Measurements from ENCODE around the gene ABTB2.

GRCh38 chr11:34261820-34262219 is 96.0 kb downstream of the ABTB2 start:
- TF ChIP-seq POLR2AphosphoS5 (IDR thresholded peaks at IDR 0.05; ENCODE audit: low read depth, low read length), result no peak
- no peak for TF ChIP-seq REST (IDR thresholded peaks at IDR 0.05; ENCODE audit: insufficient read depth in 1 of 2, low read depth in 2 of 2, low read length in 2 of 2)
- TF ChIP-seq TAF1 (IDR thresholded peaks at IDR 0.05; ENCODE audit: borderline replicate concordance, insufficient read depth, low read length), result no peak
- no peak for TF ChIP-seq SIN3A (IDR thresholded peaks at IDR 0.05; ENCODE audit: borderline replicate concordance, insufficient read depth, low read length)

Data from PFSK-1 (cell line).